ENCODE results near the gene CMIP. TPM values are rescaled to one million over a fixed set of nuclear protein-coding genes. Genes with fewer than 3 reads are reported as not detected.

The CMIP gene
- total RNA-seq, 2 experiments from 2014 or later = 57.1 to 58.3 TPM

- peaks cover 13% of the 10 kb centered on the region for H3K36me3 Mint-ChIP-seq (ENCODE audit: low read depth)
- POLR2A ChIA-PET = no interaction called here
- DNase-seq = no peak
These were observed 40.5 kb downstream of the CMIP start for GRCh38 chr16:81484908-81485624.

DNA sequence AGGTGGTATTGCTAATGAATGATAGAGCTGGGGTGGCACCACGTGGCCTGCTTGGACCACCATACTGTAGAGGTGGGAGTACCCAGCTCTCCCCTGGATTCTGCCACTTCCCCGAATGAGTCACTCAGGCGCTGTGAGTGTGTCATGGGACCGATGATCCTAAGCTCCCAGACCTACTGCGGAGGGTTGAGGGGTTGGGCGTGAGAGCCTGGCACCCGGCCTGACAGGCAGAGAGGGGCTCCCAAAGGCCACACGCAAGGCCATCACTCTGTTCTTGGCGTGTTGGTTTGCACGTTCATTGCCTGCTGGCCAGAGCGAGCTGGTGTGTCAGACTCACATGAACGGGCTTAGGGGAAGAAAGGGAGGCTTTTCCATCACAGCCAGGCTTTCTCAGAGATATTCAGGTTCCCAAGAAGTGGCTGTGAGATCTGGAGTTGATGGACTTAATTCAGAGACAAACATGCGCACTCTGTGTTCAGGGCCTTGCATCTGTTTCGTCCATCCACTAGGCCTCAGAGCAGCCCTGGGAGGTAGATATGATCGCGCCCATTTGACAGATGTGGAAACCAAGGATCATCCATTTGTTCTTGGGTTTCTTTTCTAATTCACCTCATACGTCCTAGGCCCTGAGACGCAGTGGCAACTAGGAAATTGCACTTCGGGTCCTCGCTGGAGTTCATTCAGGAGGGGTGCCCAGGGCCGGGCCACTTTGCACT, 41.4 kb downstream of the CMIP start:
- DNase-seq = no peak
- CTCF ChIA-PET = interaction anchor here (1.1 to 1.4 kb wide), 2 partner anchors 34 to 43 kb away, joined by 3 read pairs; no protein-coding TSS in a partner anchor
- Mint-ChIP-seq H3K36me3 (ENCODE audit: low read depth) (peaks cover 13% of the 10 kb centered on the region), H3K4me3 (no peak overlapping the region), H3K4me1 (peaks cover 39% of the 10 kb centered on the region), H3K9me3 (no peaks in the 10 kb centered on the region), H3K27me3 (no peaks in the 10 kb centered on the region), H3K27ac (no peak overlapping the region)
- POLR2A ChIA-PET = no interaction called here

More at GRCh38 chr16:81484908-81485624, 40.5 kb downstream of the CMIP start:
- H3K27ac Mint-ChIP-seq = no peak overlapping the region
- H3K27me3 Mint-ChIP-seq = no peaks in the 10 kb centered on the region
- CTCF ChIA-PET = interaction anchor here (0.6 to 1.4 kb wide), 4 partner anchors 33 to 255 kb away, joined by 3 to 4 read pairs (median 3); no protein-coding TSS in a partner anchor
- no peaks in the 10 kb centered on the region for H3K9me3 Mint-ChIP-seq
- peaks cover 45% of the 10 kb centered on the region for H3K4me1 Mint-ChIP-seq
- H3K4me3 Mint-ChIP-seq = no peak overlapping the region

- H3K27me3 Mint-ChIP-seq = no peaks in the 10 kb centered on the region
- POLR2A ChIA-PET = no interaction called here
- peaks cover 33% of the 10 kb centered on the region for H3K4me1 Mint-ChIP-seq
- CTCF ChIA-PET = interaction anchor here (0.5 kb wide), 1 partner anchor 14 kb away, joined by 3 read pairs; no protein-coding TSS in a partner anchor
- no peak for DNase-seq
- H3K4me3 Mint-ChIP-seq = no peak overlapping the region
- no peak overlapping the region for H3K27ac Mint-ChIP-seq
- H3K9me3 Mint-ChIP-seq = no peaks in the 10 kb centered on the region
- peaks cover 8% of the 10 kb centered on the region for H3K36me3 Mint-ChIP-seq (ENCODE audit: low read depth)
These were observed 42.0 kb downstream of the CMIP start for GRCh38 chr16:81486540-81487061.

DNA sequence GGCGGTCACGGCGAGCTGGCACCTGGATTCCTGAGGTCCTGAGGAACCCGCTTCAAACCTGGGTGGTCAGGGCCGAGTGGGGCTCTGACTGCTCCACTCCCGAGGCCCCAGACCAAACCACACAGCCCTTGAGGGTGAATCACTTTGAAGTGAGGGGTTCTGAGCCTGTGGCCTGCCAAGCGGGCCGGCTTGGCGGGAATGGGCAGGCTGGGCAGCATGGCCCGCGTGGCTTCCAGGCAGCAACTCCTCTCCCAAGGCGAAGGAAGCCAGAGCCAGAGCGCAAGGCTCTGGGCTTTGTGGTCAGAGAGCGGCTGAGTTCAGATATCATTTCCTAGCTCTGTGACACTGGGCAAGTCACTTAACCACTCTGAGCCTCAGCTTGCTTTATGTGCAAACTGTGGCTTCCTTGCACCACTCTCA, 42.7 kb downstream of the CMIP start:
- Mint-ChIP-seq H3K4me3 (no peak overlapping the region), H3K36me3 (ENCODE audit: low read depth) (peaks cover 8% of the 10 kb centered on the region), H3K4me1 (peaks cover 29% of the 10 kb centered on the region), H3K27ac (no peak overlapping the region), H3K27me3 (no peaks in the 10 kb centered on the region), H3K9me3 (no peaks in the 10 kb centered on the region)
- POLR2A ChIA-PET = no interaction called here
- CTCF ChIA-PET = interaction anchor here (0.5 kb wide), 1 partner anchor 14 kb away, joined by 3 read pairs; no protein-coding TSS in a partner anchor
- no peak for DNase-seq

DNA sequence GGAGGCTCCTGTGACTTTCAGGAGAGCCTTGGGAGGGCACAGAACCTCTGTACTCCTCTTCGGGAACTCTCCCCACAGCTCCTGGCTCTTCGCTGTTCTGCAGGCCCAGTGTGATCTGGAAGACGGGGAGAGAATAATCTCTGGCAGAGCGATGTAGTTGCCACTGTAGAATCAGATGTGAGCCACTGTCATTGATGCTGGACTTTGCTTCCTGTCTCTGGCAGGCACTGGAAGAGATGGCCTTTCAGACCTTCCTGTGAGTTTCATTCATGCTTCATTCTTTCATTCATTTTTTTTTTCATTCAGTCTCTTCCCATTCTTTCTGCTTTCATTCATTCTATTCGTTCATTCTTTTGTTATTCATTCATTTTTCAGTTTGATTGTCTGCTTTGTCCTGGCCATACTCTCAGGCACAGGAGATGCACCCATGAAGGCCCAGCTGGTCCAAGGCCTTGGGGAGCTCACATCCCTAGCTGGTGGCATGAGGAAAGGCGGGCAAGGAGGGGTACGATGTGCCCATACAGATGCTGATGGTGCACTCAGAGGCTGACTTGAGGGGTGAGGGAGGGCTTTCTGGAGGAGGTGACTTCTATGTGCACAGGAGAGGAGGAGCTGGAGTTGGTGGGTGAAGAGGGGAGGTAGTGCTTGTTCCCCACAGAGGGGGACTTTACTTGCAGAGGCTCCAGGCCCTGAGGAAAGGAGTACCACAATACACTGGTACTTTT, 44.2 kb downstream of the CMIP start:
- Mint-ChIP-seq H3K9me3 (no peaks in the 10 kb centered on the region), H3K27me3 (no peaks in the 10 kb centered on the region), H3K4me1 (peaks cover 22% of the 10 kb centered on the region), H3K27ac (no peak overlapping the region), H3K4me3 (no peak overlapping the region), H3K36me3 (ENCODE audit: low read depth) (no peaks in the 10 kb centered on the region)
- ChIA-PET CTCF (no interaction called here), POLR2A (no interaction called here)
- DNase-seq = no peak

DNA sequence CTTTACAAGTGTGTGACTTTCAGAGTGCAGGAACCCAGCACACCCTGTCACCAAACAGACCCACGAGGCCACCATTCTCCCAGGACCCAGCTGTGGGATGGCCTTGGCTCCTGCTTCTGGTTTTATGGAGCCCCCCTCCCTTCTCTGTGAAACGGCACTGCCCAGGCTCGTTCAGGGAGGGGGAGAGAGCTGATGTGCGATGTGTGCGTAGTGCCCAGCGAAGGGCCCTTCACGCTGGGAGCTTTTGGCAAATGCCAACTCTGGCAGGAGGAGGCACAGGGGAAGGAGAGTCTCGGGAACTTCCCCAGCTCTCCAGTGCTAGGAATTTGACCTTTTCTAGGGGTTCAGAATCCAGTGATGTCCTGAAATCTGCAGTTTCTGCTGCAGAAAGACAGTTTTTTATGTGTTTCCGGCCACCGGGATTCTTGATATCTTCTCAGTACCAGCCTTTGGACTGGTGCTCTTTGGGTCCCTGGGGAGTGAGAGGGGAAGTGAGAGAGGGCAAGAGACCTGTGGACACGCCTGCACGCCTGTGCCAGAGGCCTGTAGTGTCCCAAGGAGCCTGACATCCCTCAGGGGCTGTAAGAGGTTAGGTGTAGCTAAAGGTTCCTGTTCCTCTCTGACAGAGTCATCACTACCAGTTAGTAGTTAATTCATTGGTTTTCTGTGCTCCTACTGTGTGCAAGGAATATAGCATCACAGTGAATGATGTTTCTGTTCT, 45.1 kb downstream of the CMIP start:
- DNase-seq = no peak
- Mint-ChIP-seq H3K4me1 (peaks cover 22% of the 10 kb centered on the region), H3K27me3 (no peaks in the 10 kb centered on the region), H3K9me3 (no peaks in the 10 kb centered on the region), H3K4me3 (no peak overlapping the region), H3K27ac (no peak overlapping the region), H3K36me3 (ENCODE audit: low read depth) (no peaks in the 10 kb centered on the region)
- CTCF ChIA-PET = no interaction called here
- POLR2A ChIA-PET = interaction anchor here (1.3 kb wide), 1 partner anchor 9 kb away, joined by 6 read pairs; no protein-coding TSS in a partner anchor

- H3K4me1 Mint-ChIP-seq = peaks cover 26% of the 10 kb centered on the region
- H3K27ac Mint-ChIP-seq = no peak overlapping the region
- POLR2A ChIA-PET = no interaction called here
- no peak overlapping the region for H3K4me3 Mint-ChIP-seq
- no peaks in the 10 kb centered on the region for H3K36me3 Mint-ChIP-seq (ENCODE audit: low read depth)
- CTCF ChIA-PET = no interaction called here
- no peaks in the 10 kb centered on the region for H3K27me3 Mint-ChIP-seq
- no peaks in the 10 kb centered on the region for H3K9me3 Mint-ChIP-seq
- DNase-seq = no peak
These were observed 47.1 kb downstream of the CMIP start for GRCh38 chr16:81491541-81492188.

GRCh38 chr16:81492311-81492761, 47.7 kb downstream of the CMIP start:
- ChIA-PET POLR2A (no interaction called here), CTCF (no interaction called here)
- no peaks in the 10 kb centered on the region for H3K9me3 Mint-ChIP-seq
- peaks cover 22% of the 10 kb centered on the region for H3K4me1 Mint-ChIP-seq
- DNase-seq = no peak
- H3K27ac Mint-ChIP-seq = no peak overlapping the region
- H3K36me3 Mint-ChIP-seq (ENCODE audit: low read depth) = no peaks in the 10 kb centered on the region
- no peak overlapping the region for H3K4me3 Mint-ChIP-seq
- H3K27me3 Mint-ChIP-seq = no peaks in the 10 kb centered on the region

DNA sequence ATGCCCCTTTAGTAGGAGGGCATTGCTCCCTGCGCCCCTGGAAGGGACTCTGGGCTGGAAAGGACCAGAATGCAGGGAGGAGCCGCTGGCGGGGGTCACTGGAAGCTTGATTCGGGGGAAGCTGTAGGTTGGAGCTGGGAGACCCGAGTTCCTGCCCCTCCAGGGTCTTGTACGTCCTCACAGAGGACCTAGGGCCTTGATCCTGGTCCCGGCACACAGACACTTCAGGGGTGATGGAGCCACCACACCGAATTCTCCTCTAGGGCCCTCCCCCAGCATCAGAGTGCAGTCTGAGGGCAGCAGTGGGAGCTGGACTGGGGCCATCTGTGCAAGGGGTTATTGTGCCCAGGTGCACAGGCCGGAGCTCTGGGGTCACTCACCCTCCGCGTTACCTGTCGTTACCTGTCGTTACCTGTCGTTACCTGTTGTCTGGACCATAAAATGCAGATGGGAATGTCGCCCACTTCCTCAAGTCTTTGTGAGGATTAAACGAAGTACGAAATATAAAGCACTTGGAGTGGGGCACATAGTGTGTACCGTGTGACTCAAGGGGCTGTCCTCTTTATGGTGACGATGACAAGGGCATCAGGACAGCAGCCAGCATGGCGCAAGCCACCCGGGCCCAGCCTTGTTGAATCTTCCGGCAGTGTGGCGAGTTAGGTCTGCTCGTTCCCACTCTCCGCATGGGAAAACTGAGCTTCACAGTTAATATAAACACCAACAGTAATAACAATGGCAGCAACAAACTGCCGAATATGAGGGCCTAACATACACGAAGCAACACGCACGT, 48.6 kb downstream of the CMIP start:
- no peaks in the 10 kb centered on the region for H3K9me3 Mint-ChIP-seq
- no peaks in the 10 kb centered on the region for H3K27me3 Mint-ChIP-seq
- no peak overlapping the region for H3K4me3 Mint-ChIP-seq
- ChIA-PET POLR2A (interaction anchor here (0.6 kb wide), 1 partner anchor 75 kb away, joined by 3 read pairs; no protein-coding TSS in a partner anchor), CTCF (no interaction called here)
- DNase-seq = no peak
- no peak overlapping the region for H3K27ac Mint-ChIP-seq
- peaks cover 26% of the 10 kb centered on the region for H3K4me1 Mint-ChIP-seq
- no peaks in the 10 kb centered on the region for H3K36me3 Mint-ChIP-seq (ENCODE audit: low read depth)

DNA sequence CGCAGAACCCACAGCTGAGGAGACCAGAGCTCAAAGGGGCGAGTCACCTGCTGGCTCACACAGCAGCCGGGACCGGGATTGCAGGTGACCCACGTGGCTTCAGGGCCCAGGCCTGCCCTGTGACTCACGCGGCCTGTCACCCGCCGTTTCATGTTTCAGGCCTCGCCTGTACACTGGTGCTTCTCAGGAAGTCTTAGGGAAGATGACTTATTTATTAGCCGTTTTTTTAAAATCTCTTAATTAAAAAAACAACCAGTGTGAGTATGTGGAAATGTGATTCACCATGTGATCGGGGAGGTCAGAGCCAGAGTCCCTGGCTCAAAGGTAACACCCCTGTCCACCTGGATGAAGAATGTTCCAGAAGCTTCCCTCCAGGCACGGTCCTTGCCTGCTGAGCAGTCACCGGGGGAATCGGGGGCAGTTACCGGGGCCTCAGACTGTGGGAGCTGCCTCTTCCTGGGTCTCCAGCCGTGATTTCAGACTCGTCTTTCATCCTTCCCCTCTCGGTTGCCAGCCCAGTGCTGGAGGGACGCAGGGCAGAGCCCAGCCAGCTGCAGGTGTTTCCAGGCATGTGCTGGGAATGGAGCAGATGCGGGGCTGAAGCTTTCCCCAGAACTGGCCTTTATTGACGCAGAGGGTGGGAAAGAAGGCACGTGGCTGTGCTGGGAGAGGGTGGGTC, 49.3 kb downstream of the CMIP start:
- peaks cover 28% of the 10 kb centered on the region for H3K4me1 Mint-ChIP-seq
- H3K27me3 Mint-ChIP-seq = no peaks in the 10 kb centered on the region
- no peaks in the 10 kb centered on the region for H3K9me3 Mint-ChIP-seq
- no peaks in the 10 kb centered on the region for H3K36me3 Mint-ChIP-seq (ENCODE audit: low read depth)
- no peak for DNase-seq
- ChIA-PET CTCF (no interaction called here), POLR2A (interaction anchor here (0.6 kb wide), 1 partner anchor 74 kb away, joined by 3 read pairs; no protein-coding TSS in a partner anchor)
- no peak overlapping the region for H3K27ac Mint-ChIP-seq
- no peak overlapping the region for H3K4me3 Mint-ChIP-seq

DNA sequence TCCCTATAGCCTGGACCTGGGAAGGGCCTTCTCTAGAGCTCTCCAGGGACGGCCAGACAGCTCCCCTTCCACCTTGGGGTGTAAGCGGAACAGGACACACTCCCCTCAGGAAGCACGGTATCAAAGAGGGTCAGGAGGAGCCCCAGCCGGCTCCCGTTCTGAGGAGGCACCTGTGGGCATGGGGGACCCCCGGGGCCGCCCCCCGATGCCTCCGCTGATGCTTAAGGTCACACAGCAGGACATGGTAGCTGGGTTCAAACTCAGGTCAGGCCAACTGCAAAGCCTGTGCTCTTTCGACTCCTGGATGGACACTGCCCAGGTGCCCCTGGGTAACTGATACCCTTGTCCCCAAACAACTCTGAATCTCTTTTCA, 49.8 kb downstream of the CMIP start:
- no peak overlapping the region for H3K4me3 Mint-ChIP-seq
- no peaks in the 10 kb centered on the region for H3K36me3 Mint-ChIP-seq (ENCODE audit: low read depth)
- H3K27me3 Mint-ChIP-seq = no peaks in the 10 kb centered on the region
- no peak for DNase-seq
- H3K4me1 Mint-ChIP-seq = peaks cover 28% of the 10 kb centered on the region
- H3K27ac Mint-ChIP-seq = no peak overlapping the region
- ChIA-PET CTCF (no interaction called here), POLR2A (no interaction called here)
- no peaks in the 10 kb centered on the region for H3K9me3 Mint-ChIP-seq
